Ishikawa (cell line): ENCODE results near the gene GART.

Experiments used
- CEBPB ChIP-seq: IDR thresholded peaks from 2 replicates; pipeline ENCODE4 v1.6.1; 2012
- CREB1 ChIP-seq: IDR thresholded peaks from 2 replicates; pipeline ENCODE4 v1.6.1; 2012; ENCODE audit warnings: low read depth
- EGR1 ChIP-seq: IDR thresholded peaks from 2 replicates; pipeline ENCODE4 v1.6.1; 2012
- EP300 ChIP-seq: IDR thresholded peaks from 2 replicates; pipeline ENCODE4 v1.6.1; 2012; ENCODE audit warnings: borderline replicate concordance
- FOXM1 ChIP-seq: IDR thresholded peaks from 2 replicates; pipeline ENCODE4 v1.6.1; 2012; ENCODE audit warnings: low read depth, borderline replicate concordance
- MAX ChIP-seq: IDR thresholded peaks from 2 replicates; pipeline ENCODE4 v1.6.1; 2012
- NFIC ChIP-seq: IDR thresholded peaks from 2 replicates; pipeline ENCODE4 v1.6.1; 2012
- RAD21 ChIP-seq: IDR thresholded peaks from 2 replicates; pipeline ENCODE4 v1.6.1; 2012; ENCODE audit warnings: low read depth
- REST ChIP-seq: IDR thresholded peaks from 2 replicates; pipeline ENCODE4 v1.6.1; 2012; ENCODE audit warnings: low read depth, mild to moderate bottlenecking
- TAF1 ChIP-seq: IDR thresholded peaks from 2 replicates; pipeline ENCODE4 v1.6.1; 2012; ENCODE audit warnings: low read depth, mild to moderate bottlenecking
- TCF12 ChIP-seq: IDR thresholded peaks from 2 replicates; pipeline ENCODE4 v1.6.1; 2012; ENCODE audit warnings: low read depth
- TEAD4 ChIP-seq: IDR thresholded peaks from 2 replicates; pipeline ENCODE4 v1.6.1; 2012
- YY1 ChIP-seq: IDR thresholded peaks from 2 replicates; pipeline ENCODE4 v1.6.1; 2012; ENCODE audit warnings: low read depth
- ZBTB7A ChIP-seq: IDR thresholded peaks from 2 replicates; pipeline ENCODE4 v1.6.1; 2012; ENCODE audit warnings: low read depth
- TF ChIP-seq, protein P1 (sequence below): IDR thresholded peaks from 2 replicates; pipeline ENCODE4 v1.6.1; 2012

The GART gene

GRCh38 chr21:33542640-33543504, 955 bp upstream of the GART start, which contains the start of gene SON:
TSS of gene SON (plus strand) at chr21:33543038. CDS start at chr21:33543093, 55 bp downstream.
- TF ChIP-seq YY1 = peak; percentile 99
- peak; percentile 78; the same call in 1 of the 2 replicates for TF ChIP-seq MAX
- no peak for TF ChIP-seq ZBTB7A
- TF ChIP-seq CEBPB = no peak
- no peak for TF ChIP-seq EP300
- peak; percentile 90 for TF ChIP-seq TEAD4
- peak; percentile 76 for TF ChIP-seq EGR1
- no peak for TF ChIP-seq RAD21
- TF ChIP-seq NFIC = no peak
- TF ChIP-seq TAF1 = peak; percentile 85
- TF ChIP-seq, protein P1, sequence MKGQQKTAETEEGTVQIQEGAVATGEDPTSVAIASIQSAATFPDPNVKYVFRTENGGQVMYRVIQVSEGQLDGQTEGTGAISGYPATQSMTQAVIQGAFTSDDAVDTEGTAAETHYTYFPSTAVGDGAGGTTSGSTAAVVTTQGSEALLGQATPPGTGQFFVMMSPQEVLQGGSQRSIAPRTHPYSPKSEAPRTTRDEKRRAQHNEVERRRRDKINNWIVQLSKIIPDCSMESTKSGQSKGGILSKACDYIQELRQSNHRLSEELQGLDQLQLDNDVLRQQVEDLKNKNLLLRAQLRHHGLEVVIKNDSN = no peak
- TF ChIP-seq REST = no peak
- TF ChIP-seq FOXM1 = no peak
- TF ChIP-seq CREB1 = peak; percentile 78
- TF ChIP-seq TCF12 = no peak

- TF ChIP-seq RAD21 (no peak), MAX (no peak), NFIC (no peak), ZBTB7A (no peak), EGR1 (no peak), EP300 (no peak), TCF12 (no peak), CREB1 (no peak), YY1 (no peak), FOXM1 (no peak), CEBPB (no peak), TEAD4 (no peak), REST (no peak), TAF1 (no peak)
- TF ChIP-seq, protein P1 = no peak
Observed at GRCh38 chr21:33541105-33541711, 709 bp downstream of the GART start.

- TF ChIP-seq CREB1 (no peak), RAD21 (no peak), REST (no peak), MAX (no peak), YY1 (no peak), NFIC (no peak), TCF12 (no peak), EGR1 (no peak), CEBPB (no peak), ZBTB7A (no peak)
- TF ChIP-seq, protein P1 = no peak
Observed at GRCh38 chr21:33540711-33541104, 1.2 kb downstream of the GART start.
